HG03066 (cell line): ENCODE measurements around the gene GBF1.
A peak's percentile ranks its signal among the peaks of the same experiment; 100 is the strongest.
"Not testable (repeated sequence)": the region's sequence is repeated elsewhere in the genome, so short reads cannot be mapped to it uniquely, and the experiment has no call there.

Experiments used
- ATAC-seq: cut with Tn5 transposase; IDR thresholded peaks from one replicate; pipeline ENCODE4 v1.9.1; 2021; ENCODE audit warnings: low read depth; ENCODE audit not compliant: unreplicated experiment

Gene GBF1

GRCh38 chr10:102230861-102231356, 14.4 kb upstream of the GBF1 start:
- ATAC-seq: no peak

GRCh38 chr10:102231357-102232318, 13.7 kb upstream of the GBF1 start:
- no peak for ATAC-seq

- ATAC-seq: no peak
Observed at GRCh38 chr10:102233997-102234396, 11.3 kb upstream of the GBF1 start.

- ATAC-seq: no peak
Observed at GRCh38 chr10:102234888-102235597, 10.3 kb upstream of the GBF1 start.

GRCh38 chr10:102235598-102235920, 9.8 kb upstream of the GBF1 start:
- no peak for ATAC-seq

GRCh38 chr10:102236006-102236405, 9.3 kb upstream of the GBF1 start:
- ATAC-seq: no peak

- no peak for ATAC-seq
Observed at GRCh38 chr10:102237711-102238252, 7.5 kb upstream of the GBF1 start.

- ATAC-seq: no peak
Observed at GRCh38 chr10:102240467-102241031, 4.8 kb upstream of the GBF1 start.

GRCh38 chr10:102241032-102241443, 4.3 kb upstream of the GBF1 start:
- ATAC-seq: no peak

GRCh38 chr10:102241444-102242117, 3.8 kb upstream of the GBF1 start, which contains the start of gene PITX3:
Gene PITX3 (minus strand): TSS chr10:102241512. CDS start chr10:102232080, 9,432 bp downstream.
- peak; percentile 33 for ATAC-seq

GRCh38 chr10:102242118-102242485, 3.2 kb upstream of the GBF1 start:
- no peak for ATAC-seq

- ATAC-seq: no peak
Observed at GRCh38 chr10:102243309-102243708, 2.0 kb upstream of the GBF1 start.

GRCh38 chr10:102245932-102246251, 560 bp downstream of the GBF1 start:
- ATAC-seq: no peak

- no peak for ATAC-seq
Observed at GRCh38 chr10:102246261-102246660, 929 bp downstream of the GBF1 start.

GRCh38 chr10:102247734-102248133, 2.4 kb downstream of the GBF1 start:
- no peak for ATAC-seq

GRCh38 chr10:102252508-102252907, 7.2 kb downstream of the GBF1 start:
- ATAC-seq: not testable (repeated sequence)

- ATAC-seq: no peak
Observed at GRCh38 chr10:102254426-102254825, 9.1 kb downstream of the GBF1 start.

- no peak for ATAC-seq
Observed at GRCh38 chr10:102255404-102255803, 10.1 kb downstream of the GBF1 start.

GRCh38 chr10:102261196-102261595, 15.9 kb downstream of the GBF1 start:
- ATAC-seq: no peak

GRCh38 chr10:102261842-102262241, 16.5 kb downstream of the GBF1 start:
- ATAC-seq: no peak
